Measurements from ENCODE around the gene CALN1.

GRCh38 chr7:72386118-72386517 is 26.0 kb downstream of the CALN1 start:
- no peak for TF ChIP-seq ZNF274 (IDR thresholded peaks at IDR 0.05; ENCODE audit: low read depth, low read length)
- no peak for TF ChIP-seq SUZ12 (IDR thresholded peaks at IDR 0.05; ENCODE audit: extremely low read depth, insufficient read depth, insufficient read length)
- no peak for TF ChIP-seq YY1 (IDR thresholded peaks at IDR 0.05; ENCODE audit: insufficient read depth, insufficient read length)
